Erythroblast (primary cell): ENCODE measurements around the gene NBL1.

Experiments used
- GATA1 ChIP-seq: IDR thresholded peaks from 2 replicates; pipeline ENCODE4 v1.6.1; 2011; ENCODE audit warnings: low read depth, mild to moderate bottlenecking, control low read depth, low read length, moderate library complexity
- POLR2A ChIP-seq: IDR thresholded peaks from 2 replicates; pipeline ENCODE4 v1.6.1; 2011; ENCODE audit warnings: mild to moderate bottlenecking, low read length

DNA sequence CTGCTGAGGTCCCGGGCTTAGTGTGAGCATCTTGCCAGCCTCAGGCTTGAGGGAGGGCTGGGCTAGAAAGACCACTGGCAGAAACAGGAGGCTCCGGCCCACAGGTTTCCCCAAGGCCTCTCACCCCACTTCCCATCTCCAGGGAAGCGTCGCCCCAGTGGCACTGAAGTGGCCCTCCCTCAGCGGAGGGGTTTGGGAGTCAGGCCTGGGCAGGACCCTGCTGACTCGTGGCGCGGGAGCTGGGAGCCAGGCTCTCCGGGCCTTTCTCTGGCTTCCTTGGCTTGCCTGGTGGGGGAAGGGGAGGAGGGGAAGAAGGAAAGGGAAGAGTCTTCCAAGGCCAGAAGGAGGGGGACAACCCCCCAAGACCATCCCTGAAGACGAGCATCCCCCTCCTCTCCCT is 13.4 kb downstream of the NBL1 start:
- TF ChIP-seq POLR2A (no peak), GATA1 (no peak)
